ENCODE measurements around the gene GRIN3A.

GRIN3A gene

GRCh38 chr9:101652601-101653175 is 85.8 kb downstream of the GRIN3A start:
- no peak for TF ChIP-seq CTCF (IDR thresholded peaks at IDR 0.05; ENCODE audit: low read depth, low read length)
- Histone ChIP-seq H3K27me3 (no peaks in the 10 kb centered on the region), H3K9me3 (no peaks in the 10 kb centered on the region), H3K36me3 (no peaks in the 10 kb centered on the region), H3K4me3 (ENCODE audit: low read depth, low read length) (no peak overlapping the region), H3K4me1 (no peaks in the 10 kb centered on the region)
- no peak for DNase-seq

DNA sequence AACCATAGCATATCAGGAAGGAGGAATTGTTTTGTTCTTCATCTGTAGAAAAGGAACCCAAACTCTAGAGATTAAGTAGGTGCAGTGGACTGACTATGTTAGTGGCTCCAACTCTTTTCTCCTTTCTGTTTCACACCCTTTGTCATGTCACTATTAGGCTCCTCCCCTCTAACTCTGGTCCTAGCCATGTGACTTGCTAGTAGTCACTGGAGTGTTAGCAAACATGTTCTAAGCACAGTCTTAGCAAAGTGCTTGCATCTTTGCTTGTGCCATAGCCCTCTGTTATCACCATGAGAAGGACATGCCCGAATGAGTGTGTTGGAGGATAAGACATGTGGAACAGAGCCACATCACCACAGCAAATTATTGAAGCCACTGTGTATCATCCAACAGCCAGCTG is 88.3 kb downstream of the GRIN3A start:
- Histone ChIP-seq H3K9me3 (no peaks in the 10 kb centered on the region), H3K27me3 (no peaks in the 10 kb centered on the region), H3K4me1 (no peaks in the 10 kb centered on the region), H3K4me3 (ENCODE audit: low read depth, low read length) (no peak overlapping the region), H3K36me3 (no peaks in the 10 kb centered on the region)
- TF ChIP-seq CTCF (IDR thresholded peaks at IDR 0.05; ENCODE audit: low read depth, low read length): no peak
- no peak for DNase-seq

DNA sequence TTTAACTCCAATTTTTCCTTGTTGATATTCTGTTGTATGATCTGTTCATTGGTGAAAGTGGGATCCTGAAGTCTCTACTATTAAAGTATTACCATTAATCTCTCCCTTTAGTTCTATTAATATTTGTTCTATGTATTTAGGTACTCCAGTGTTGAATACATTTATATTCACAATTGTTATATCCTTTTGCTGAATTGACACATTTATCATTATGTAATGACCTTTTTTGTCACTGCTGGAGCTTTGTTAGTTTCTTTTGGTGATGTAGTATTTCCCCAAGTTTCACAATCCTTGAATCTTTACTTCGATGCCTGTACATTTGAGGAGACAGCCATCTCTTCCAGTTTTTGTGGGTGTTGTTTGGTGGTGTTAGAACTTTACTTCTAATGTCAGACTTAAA is 90.0 kb downstream of the GRIN3A start:
- Histone ChIP-seq H3K4me3 (ENCODE audit: low read depth, low read length) (no peak overlapping the region), H3K4me1 (no peaks in the 10 kb centered on the region), H3K9me3 (no peaks in the 10 kb centered on the region), H3K27me3 (no peaks in the 10 kb centered on the region), H3K36me3 (no peaks in the 10 kb centered on the region)
- DNase-seq: no peak
- TF ChIP-seq CTCF (IDR thresholded peaks at IDR 0.05; ENCODE audit: low read depth, low read length): no peak

DNA sequence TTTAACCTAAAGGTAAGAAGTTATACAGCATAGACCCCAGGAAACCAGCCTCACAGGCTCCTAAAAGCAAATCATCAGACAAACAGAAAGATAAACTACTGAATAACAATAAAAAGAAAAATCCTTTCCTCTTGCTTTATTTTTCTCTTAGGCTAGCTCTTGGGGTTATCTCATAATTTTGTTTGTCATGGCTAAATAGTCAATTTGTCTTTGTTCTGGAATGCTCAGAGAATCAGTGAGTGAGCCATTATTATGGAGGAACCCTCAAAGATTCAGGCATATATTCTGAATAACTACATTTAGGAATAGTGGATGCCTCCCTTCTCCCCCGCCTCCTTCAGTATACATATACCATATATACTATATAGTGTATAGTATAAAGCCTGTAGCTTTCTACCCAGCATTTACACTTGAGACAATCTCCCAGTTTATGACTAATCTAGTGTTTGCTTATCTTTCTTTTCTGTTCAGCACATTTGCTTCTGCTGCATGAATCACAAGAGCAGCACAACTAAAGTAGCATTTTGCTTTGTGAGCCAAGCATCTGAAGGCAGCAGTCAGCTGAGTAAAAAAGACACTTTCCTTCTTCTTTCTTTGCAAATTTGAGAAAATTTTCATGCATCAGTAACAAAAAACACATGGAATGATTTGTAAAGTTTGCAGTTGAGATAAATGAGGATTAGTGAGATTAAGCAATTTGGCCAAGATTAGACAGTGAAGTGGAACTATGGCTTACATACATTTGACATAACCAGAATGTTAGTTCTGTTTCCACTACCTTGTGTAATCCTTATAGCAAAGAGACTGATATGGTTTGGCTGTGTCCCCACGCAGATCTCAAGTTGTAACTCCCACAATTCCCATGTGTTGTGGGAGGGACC is 98.4 kb downstream of the GRIN3A start:
- Histone ChIP-seq H3K4me3 (ENCODE audit: low read depth, low read length) (no peak overlapping the region), H3K27me3 (no peaks in the 10 kb centered on the region), H3K4me1 (no peaks in the 10 kb centered on the region), H3K36me3 (no peaks in the 10 kb centered on the region), H3K9me3 (no peaks in the 10 kb centered on the region)
- no peak for DNase-seq
- no peak for TF ChIP-seq CTCF (IDR thresholded peaks at IDR 0.05; ENCODE audit: low read depth, low read length)

DNA sequence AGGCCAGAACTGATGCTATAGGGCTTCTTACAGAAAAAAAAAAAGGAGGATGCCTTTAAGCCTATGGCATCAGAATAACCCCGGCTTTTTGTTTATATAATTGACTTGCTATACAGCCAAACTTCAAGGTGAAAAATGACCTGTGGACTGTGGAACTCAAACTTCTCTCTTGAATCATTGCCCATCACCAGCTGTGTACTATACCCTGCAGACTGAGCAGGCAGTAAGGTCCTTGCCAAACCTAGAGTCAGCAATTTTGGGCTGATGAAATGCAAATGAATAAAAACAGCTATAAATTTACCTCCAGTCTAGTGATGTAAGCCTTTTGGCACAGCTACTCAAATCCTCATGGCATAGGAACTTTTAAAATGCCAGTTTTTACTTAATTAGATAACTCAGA is 99.1 kb downstream of the GRIN3A start:
- no peak for TF ChIP-seq CTCF (IDR thresholded peaks at IDR 0.05; ENCODE audit: low read depth, low read length)
- H3K9me3 ChIP-seq: no peaks in the 10 kb centered on the region
- H3K4me1 ChIP-seq: no peaks in the 10 kb centered on the region
- DNase-seq: no peak
- H3K27me3 ChIP-seq: no peaks in the 10 kb centered on the region
- H3K4me3 ChIP-seq (ENCODE audit: low read depth, low read length): no peak overlapping the region
- H3K36me3 ChIP-seq: no peaks in the 10 kb centered on the region

- Histone ChIP-seq H3K36me3 (no peaks in the 10 kb centered on the region), H3K4me1 (no peaks in the 10 kb centered on the region), H3K4me3 (ENCODE audit: low read depth, low read length) (no peak overlapping the region), H3K27me3 (no peaks in the 10 kb centered on the region), H3K9me3 (no peaks in the 10 kb centered on the region)
- DNase-seq: no peak
- no peak for TF ChIP-seq CTCF (IDR thresholded peaks at IDR 0.05; ENCODE audit: low read depth, low read length)
Observed at GRCh38 chr9:101636247-101636646, 102.2 kb downstream of the GRIN3A start.

All from BE2C (cell line).